Common myeloid progenitor, CD34-positive (primary cell): ENCODE data around the gene CHRNA7. TPM values are rescaled to one million over a fixed set of nuclear protein-coding genes. Genes with fewer than 3 reads are reported as not detected.
A peak's percentile ranks its signal among the peaks of the same experiment; 100 is the strongest.

Experiments
- CTCF ChIA-PET: fragments of 350-600 bp; sonication (Branson Sonifier 250); formaldehyde crosslinking; loops from one replicate; lab custom pipeline; 2021; ENCODE audit warnings: antibody characterized with exemption; lab: Charles Lee
- POLR2A ChIA-PET: fragments of 350-600 bp; sonication (Branson Sonifier 250); formaldehyde crosslinking; loops from one replicate; lab custom pipeline; 2021; ENCODE audit warnings: antibody characterized with exemption; lab: Charles Lee
- DNase-seq, 3 donors: peaks; one replicate each; pipeline versions ENCODE4 v3.0.0 to v3.0.0-alpha.2; 2013
- H3K27ac ChIP-seq, 2 experiments: 1 replicate in 1 of 2; 2 replicates in 1 of 2; pipeline ENCODE4 v1.7.0; 2013; ENCODE audit warnings: inconsistent platforms in 2 of 2, low read length in 2 of 2, mild to moderate bottlenecking in 2 of 2, low read depth in 1 of 2, moderate library complexity in 1 of 2; ENCODE audit not compliant: severe bottlenecking in 2 of 2, insufficient read depth in 1 of 2, poor library complexity in 1 of 2
- H3K27me3 ChIP-seq, 5 experiments: replicated peaks in 2 of 5; 1 replicate in 3 of 5; 2 replicates in 2 of 5; pipeline versions ENCODE4 v1.6.1 to v1.7.0; 2013; ENCODE audit warnings: low read length in 4 of 5, mild to moderate bottlenecking in 2 of 5, moderate library complexity in 2 of 5, inconsistent platforms in 1 of 5; ENCODE audit not compliant: insufficient read depth in 5 of 5, control insufficient read depth in 4 of 5
- H3K36me3 ChIP-seq, 4 experiments: 1 replicate in 2 of 4; 2 replicates in 2 of 4; pipeline versions ENCODE4 v1.6.1 to v1.7.0; 2013; ENCODE audit warnings: low read length in 3 of 4, control low read depth in 1 of 4, mild to moderate bottlenecking in 1 of 4; ENCODE audit not compliant: control insufficient read depth in 4 of 4, insufficient read depth in 4 of 4
- H3K4me1 ChIP-seq, 4 experiments: 1 replicate in 3 of 4; 2 replicates in 1 of 4; pipeline versions ENCODE4 v1.6.1 to v1.7.1; 2013; ENCODE audit warnings: low read length in 3 of 4, mild to moderate bottlenecking in 3 of 4, control low read depth in 1 of 4, inconsistent platforms in 1 of 4, moderate library complexity in 1 of 4; ENCODE audit not compliant: control insufficient read depth in 4 of 4, insufficient read depth in 4 of 4; ENCODE audit errors: control extremely low read depth in 1 of 4
- H3K4me3 ChIP-seq, 7 experiments: 1 replicate in 4 of 7; 2 replicates in 3 of 7; pipeline versions ENCODE4 v1.5.1 to v1.7.0; 2013; ENCODE audit warnings: mild to moderate bottlenecking in 7 of 7, low read length in 6 of 7, moderate library complexity in 6 of 7, inconsistent platforms in 2 of 7, low read depth in 2 of 7, control low read depth in 1 of 7; ENCODE audit not compliant: insufficient read depth in 4 of 7, control insufficient read depth in 1 of 7; ENCODE audit errors: extremely low read depth in 1 of 7
- H3K9me3 ChIP-seq, 5 experiments: 1 replicate in 4 of 5; 2 replicates in 1 of 5; pipeline versions ENCODE4 v1.6.1 to v1.7.1; 2013; ENCODE audit warnings: low read length in 4 of 5, mild to moderate bottlenecking in 2 of 5, inconsistent platforms in 1 of 5, low read depth in 1 of 5, moderate library complexity in 1 of 5; ENCODE audit not compliant: control insufficient read depth in 4 of 5, insufficient read depth in 2 of 5; ENCODE audit errors: control extremely low read depth in 1 of 5
- WGBS: methylation state at CpG from one replicate; pipeline ENCODE4 v1.1.5; 2013; ENCODE audit not compliant: insufficient coverage; 5-methylcytosine and 5-hydroxymethylcytosine counted together
- polyA plus RNA-seq: library from polyadenylated mRNA; unstranded; fragments of 120-200 nt; gene quantifications from one replicate; pipeline ENCODE4 v1.2.1, GENCODE V29; 2013

The CHRNA7 gene
- 4.3 TPM for polyA plus RNA-seq

- no peak within 1 kb of the TSS for H3K27ac ChIP-seq
- no peaks in the 10 kb centered on the region for H3K36me3 ChIP-seq
- CTCF ChIA-PET, result interaction anchor here (0.7 to 2.8 kb wide), 12 partner anchors 8 to 123 kb away, joined by 3 to 13 read pairs (median 4); no protein-coding TSS in a partner anchor
- H3K27me3 ChIP-seq, result peaks cover 7 to 26% (median 17%) of the 10 kb centered on the region in 5 experiments
- DNase-seq, result peak; percentile 61 to 88 (median 84)
- POLR2A ChIA-PET, result no interaction called here
- peak within 1 kb of the TSS; percentile 46 to 83 (median 71) for H3K4me3 ChIP-seq
- peaks cover 3 to 25% (median 15%) of the 10 kb centered on the region in 4 experiments for H3K4me1 ChIP-seq
- 0% methylated on average over 56 of the region's 92 CpGs for WGBS
- H3K9me3 ChIP-seq, result no peaks in the 10 kb centered on the region
Observed at GRCh38 chr15:32029862-32030781, at the start of gene CHRNA7. TSS of gene CHRNA7 (plus strand) at chr15:32030515. CDS start at chr15:32030595, 80 bp downstream.

GRCh38 chr15:31985607-31986006 is 44.7 kb upstream of the CHRNA7 start:
- Histone ChIP-seq H3K9me3 (no peaks in the 10 kb centered on the region), H3K27ac (no peak overlapping the region), H3K4me1 (peaks cover 0 to 14% (median 8%) of the 10 kb centered on the region in 4 experiments), H3K27me3 (no peaks in the 10 kb centered on the region), H3K4me3 (peak overlapping the region in 1 of 7 experiments; percentile 31), H3K36me3 (no peaks in the 10 kb centered on the region)
- POLR2A ChIA-PET, result no interaction called here
- DNase-seq, result peak in 2 of 3 donors; percentile 27 to 35
- CTCF ChIA-PET, result interaction anchor here (2.4 to 3.3 kb wide), 2 partner anchors 8 to 44 kb away, joined by 6 to 15 read pairs; no protein-coding TSS in a partner anchor
- 11% methylated on average over 4 of the region's 4 CpGs for WGBS

- H3K9me3 ChIP-seq, result peaks cover 0 to 2% (median 0%) of the 10 kb centered on the region in 5 experiments
- H3K27me3 ChIP-seq, result no peaks in the 10 kb centered on the region
- H3K36me3 ChIP-seq, result no peaks in the 10 kb centered on the region
- H3K4me1 ChIP-seq, result no peaks in the 10 kb centered on the region
- WGBS, result no CpG with 5 or more reads among the region's 4 CpGs
- no peak overlapping the region for H3K27ac ChIP-seq
- ChIA-PET CTCF (interaction anchor here (0.9 kb wide), 1 partner anchor 15 kb away, joined by 4 read pairs; no protein-coding TSS in a partner anchor), POLR2A (no interaction called here)
- H3K4me3 ChIP-seq, result no peak overlapping the region
- no peak for DNase-seq
Observed at GRCh38 chr15:31993062-31993461, 37.3 kb upstream of the CHRNA7 start.

- Histone ChIP-seq H3K4me3 (no peak overlapping the region), H3K36me3 (no peaks in the 10 kb centered on the region), H3K4me1 (no peaks in the 10 kb centered on the region), H3K27ac (no peak overlapping the region), H3K27me3 (no peaks in the 10 kb centered on the region), H3K9me3 (peaks cover 0 to 2% (median 0%) of the 10 kb centered on the region in 5 experiments)
- ChIA-PET CTCF (no interaction called here), POLR2A (no interaction called here)
- DNase-seq, result no peak
Observed at GRCh38 chr15:31997711-31998110, 32.6 kb upstream of the CHRNA7 start.

- WGBS, result no CpG with 5 or more reads among the region's 2 CpGs
- no peak overlapping the region for H3K27ac ChIP-seq
- CTCF ChIA-PET, result no interaction called here
- no peak overlapping the region for H3K4me3 ChIP-seq
- H3K36me3 ChIP-seq, result no peaks in the 10 kb centered on the region
- peaks cover 0 to 3% (median 0%) of the 10 kb centered on the region in 5 experiments for H3K27me3 ChIP-seq
- no peaks in the 10 kb centered on the region for H3K9me3 ChIP-seq
- H3K4me1 ChIP-seq, result no peaks in the 10 kb centered on the region
- DNase-seq, result no peak
- POLR2A ChIA-PET, result no interaction called here
Observed at GRCh38 chr15:32003558-32003957, 26.8 kb upstream of the CHRNA7 start.

- DNase-seq, result no peak
- no peak overlapping the region for H3K27ac ChIP-seq
- ChIA-PET POLR2A (no interaction called here), CTCF (no interaction called here)
- peaks cover 0 to 3% (median 0%) of the 10 kb centered on the region in 5 experiments for H3K27me3 ChIP-seq
- H3K9me3 ChIP-seq, result no peaks in the 10 kb centered on the region
- H3K36me3 ChIP-seq, result no peaks in the 10 kb centered on the region
- no peaks in the 10 kb centered on the region for H3K4me1 ChIP-seq
- WGBS, result 100% methylated on average over 1 of the region's 2 CpGs
- H3K4me3 ChIP-seq, result no peak overlapping the region
Observed at GRCh38 chr15:32004249-32004648, 26.1 kb upstream of the CHRNA7 start.
